Prostate gland (tissue), 2 donors: ENCODE measurements around the gene IRX4.

Experiments used
- CTCF ChIP-seq, 4 experiments: fragments of 200-600 bp in 2 of 4; fragments of 450-650 bp in 2 of 4; sonication (generic) in 2 of 4; IDR thresholded peaks; 1 replicate in 3 of 4; 2 replicates in 1 of 4; pipeline ENCODE4 v1.5.1; 2016 to 2019; ENCODE audit warnings: antibody characterized with exemption in 4 of 4, mild to moderate bottlenecking in 2 of 4, moderate library complexity in 2 of 4
- POLR2A ChIP-seq: fragments of 450-650 bp; IDR thresholded peaks from one replicate; pipeline ENCODE4 v1.6.1; 2016; ENCODE audit warnings: antibody characterized with exemption, mild to moderate bottlenecking

DNA sequence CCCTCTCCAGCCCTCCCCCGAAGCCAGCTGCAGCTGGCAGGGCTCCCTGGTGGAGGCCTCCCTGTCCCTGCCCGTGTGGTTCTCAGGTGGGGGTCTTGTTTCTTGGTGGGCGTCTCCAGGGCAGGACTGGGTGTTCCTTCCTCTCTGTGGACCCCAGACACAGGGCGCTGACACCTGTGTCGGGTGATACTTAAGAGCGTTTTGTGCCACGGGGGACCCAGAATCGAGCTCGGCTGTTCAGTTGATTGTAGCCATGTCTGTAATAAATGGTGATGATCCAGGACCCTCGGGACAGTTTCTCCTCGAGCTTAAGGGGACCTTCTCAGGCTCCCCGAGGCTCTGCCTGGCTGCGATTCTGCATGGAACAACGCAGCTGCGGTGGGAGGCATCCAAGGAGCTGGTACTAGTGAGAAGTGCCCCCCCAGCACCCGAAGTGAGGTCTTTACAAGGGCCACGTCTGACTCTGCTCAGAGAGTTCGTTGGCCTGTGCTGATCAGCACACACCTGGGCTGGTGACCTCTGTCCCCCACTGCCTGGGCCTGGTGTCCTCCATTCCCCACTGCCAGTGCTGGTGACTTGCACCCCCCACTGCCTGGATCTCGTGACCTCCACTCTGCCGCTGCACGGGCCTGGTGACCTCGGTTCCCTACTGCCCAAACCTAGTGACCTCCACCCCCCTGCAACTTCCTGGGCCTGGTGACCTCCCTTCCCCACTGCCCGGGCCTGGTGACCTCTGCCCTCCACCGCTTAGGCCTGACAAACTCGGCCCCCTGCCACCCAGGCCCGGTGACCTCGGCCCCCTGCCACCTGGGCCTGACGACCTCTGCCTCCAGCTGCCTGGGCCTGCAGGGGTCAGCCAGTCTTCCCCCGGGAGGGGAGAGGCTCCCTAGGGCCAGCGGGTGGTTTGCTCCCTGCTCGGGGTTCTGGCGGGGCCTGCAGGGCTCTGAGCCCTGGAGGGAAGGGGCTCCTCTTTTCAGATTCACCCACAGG lies 45.5 kb downstream of the IRX4 start:
- TF ChIP-seq POLR2A (no peak), CTCF (IDR thresholded peaks at IDR 0.05) (no peak)
